Measurements from ENCODE around the gene ARF4.
A peak's percentile ranks its signal among the peaks of the same experiment; 100 is the strongest.

Gene ARF4

GRCh38 chr3:57575966-57576626, 21.0 kb downstream of the ARF4 start:
- no peak for DNase-seq

GRCh38 chr3:57572096-57572495, 25.0 kb downstream of the ARF4 start:
- no peak for DNase-seq

GRCh38 chr3:57570878-57571277, 26.3 kb downstream of the ARF4 start:
- no peak for DNase-seq

- DNase-seq: no peak
These were observed 27.2 kb downstream of the ARF4 start for GRCh38 chr3:57569859-57570450.

- DNase-seq: peak; percentile 53
These were observed 37.6 kb downstream of the ARF4 start for GRCh38 chr3:57559526-57559925.

GRCh38 chr3:57557085-57557537, 40.0 kb downstream of the ARF4 start:
- peak; percentile 20 for DNase-seq

- peak; percentile 10 for DNase-seq
These were observed 40.6 kb downstream of the ARF4 start for GRCh38 chr3:57556459-57557084.

- DNase-seq: peak; percentile 92
These were observed 41.2 kb downstream of the ARF4 start, which contains the start of gene PDE12 for GRCh38 chr3:57555738-57556458. TSS of gene PDE12 (plus strand) at chr3:57556274. CDS start at chr3:57556380, 106 bp downstream.

GRCh38 chr3:57555306-57555705, 41.8 kb downstream of the ARF4 start:
- no peak for DNase-seq

- DNase-seq: no peak
These were observed 50.5 kb downstream of the ARF4 start for GRCh38 chr3:57546616-57547015.

- DNase-seq: no peak
These were observed 51.4 kb downstream of the ARF4 start for GRCh38 chr3:57545636-57546268.

- DNase-seq: peak; percentile 24
These were observed 52.7 kb downstream of the ARF4 start, which contains the start of gene DNAH12 for GRCh38 chr3:57544181-57545125. TSS of gene DNAH12 (minus strand) at chr3:57544344. CDS start at chr3:57542870, 1,474 bp downstream.

- DNase-seq: no peak
These were observed 58.7 kb downstream of the ARF4 start for GRCh38 chr3:57538465-57538864.

- no peak for DNase-seq
These were observed 67.0 kb downstream of the ARF4 start for GRCh38 chr3:57530071-57530608.
